ENCODE results near the gene ING4.

- no peak for TF ChIP-seq EGR1 (IDR thresholded peaks at IDR 0.05)
- no peak for TF ChIP-seq YY1 (IDR thresholded peaks at IDR 0.05; ENCODE audit: low read depth)
- no peak for TF ChIP-seq EP300 (IDR thresholded peaks at IDR 0.05; ENCODE audit: borderline replicate concordance)
- TF ChIP-seq MAX (IDR thresholded peaks at IDR 0.05): no peak
- TF ChIP-seq TAF1 (IDR thresholded peaks at IDR 0.05; ENCODE audit: low read depth): no peak
- TF ChIP-seq CEBPB (IDR thresholded peaks at IDR 0.05): no peak
These were observed 31.8 kb upstream of the ING4 start for GRCh38 chr12:6694701-6695100.

All from Ishikawa (cell line).